ENCODE results near the gene CORO2B. TPM values are rescaled to one million over a fixed set of nuclear protein-coding genes. Genes with fewer than 3 reads are reported as not detected.

The CORO2B gene
- total RNA-seq, 4 donors from 2014 or later, result 1.3 to 3.3 (median 2.3) TPM

DNA sequence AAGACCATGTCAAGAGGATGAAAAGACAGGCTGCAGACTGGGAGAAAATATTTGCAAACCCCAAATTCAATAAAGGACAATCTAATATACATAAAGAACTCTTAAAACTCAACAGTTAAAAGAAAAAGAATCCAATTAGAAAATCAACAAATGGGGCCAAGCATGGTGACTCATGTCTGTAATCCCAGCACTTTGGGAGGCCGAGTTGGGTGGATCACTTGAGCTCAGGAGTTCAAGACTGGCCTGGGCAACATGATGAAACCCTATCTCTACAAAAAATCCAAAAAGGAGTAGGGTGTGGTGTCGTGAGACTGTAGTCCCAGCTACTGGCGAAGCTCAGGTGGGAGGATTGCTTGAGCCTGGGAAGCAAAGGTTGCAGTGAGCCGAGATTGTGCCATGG, 184.3 kb downstream of the CORO2B start:
- no peaks in the 10 kb centered on the region for H3K9me3 ChIP-seq
- TF ChIP-seq POLR2A (IDR thresholded peaks at IDR 0.05) (no peak), EP300 (IDR thresholded peaks at IDR 0.05) (no peak), POLR2AphosphoS5 (IDR thresholded peaks at IDR 0.05) (no peak)
- TF ChIP-seq, protein P1, sequence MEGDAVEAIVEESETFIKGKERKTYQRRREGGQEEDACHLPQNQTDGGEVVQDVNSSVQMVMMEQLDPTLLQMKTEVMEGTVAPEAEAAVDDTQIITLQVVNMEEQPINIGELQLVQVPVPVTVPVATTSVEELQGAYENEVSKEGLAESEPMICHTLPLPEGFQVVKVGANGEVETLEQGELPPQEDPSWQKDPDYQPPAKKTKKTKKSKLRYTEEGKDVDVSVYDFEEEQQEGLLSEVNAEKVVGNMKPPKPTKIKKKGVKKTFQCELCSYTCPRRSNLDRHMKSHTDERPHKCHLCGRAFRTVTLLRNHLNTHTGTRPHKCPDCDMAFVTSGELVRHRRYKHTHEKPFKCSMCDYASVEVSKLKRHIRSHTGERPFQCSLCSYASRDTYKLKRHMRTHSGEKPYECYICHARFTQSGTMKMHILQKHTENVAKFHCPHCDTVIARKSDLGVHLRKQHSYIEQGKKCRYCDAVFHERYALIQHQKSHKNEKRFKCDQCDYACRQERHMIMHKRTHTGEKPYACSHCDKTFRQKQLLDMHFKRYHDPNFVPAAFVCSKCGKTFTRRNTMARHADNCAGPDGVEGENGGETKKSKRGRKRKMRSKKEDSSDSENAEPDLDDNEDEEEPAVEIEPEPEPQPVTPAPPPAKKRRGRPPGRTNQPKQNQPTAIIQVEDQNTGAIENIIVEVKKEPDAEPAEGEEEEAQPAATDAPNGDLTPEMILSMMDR (IDR thresholded peaks at IDR 0.05), result no peak
- H3K36me3 ChIP-seq, result no peaks in the 10 kb centered on the region
- H3K4me3 ChIP-seq, result no peak overlapping the region
- no peak for DNase-seq (ENCODE audit: low spot score in 2 of 2)
- no peaks in the 10 kb centered on the region for H3K4me1 ChIP-seq
- 55% methylated on average over 4 of the region's 4 CpGs for WGBS
- no peak overlapping the region for H3K27ac ChIP-seq
- H3K27me3 ChIP-seq, result no peaks in the 10 kb centered on the region

DNA sequence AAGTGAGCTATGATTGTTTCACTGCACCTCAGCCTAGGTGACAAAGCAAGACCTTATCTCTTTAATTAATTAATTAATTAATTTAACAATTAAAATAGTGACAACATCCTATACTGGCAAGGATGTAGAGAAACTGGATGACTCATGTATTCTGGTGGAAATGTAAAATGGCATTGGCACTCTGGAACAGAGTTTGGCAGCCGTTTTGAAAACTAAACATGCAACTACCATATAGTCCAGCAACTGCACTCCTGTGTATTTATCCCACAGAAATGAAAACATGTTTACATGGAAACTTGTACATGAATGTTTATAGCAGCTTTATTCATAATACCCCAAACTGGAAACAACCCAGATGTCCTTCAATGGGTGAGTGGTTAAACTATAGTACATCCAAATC, 185.3 kb downstream of the CORO2B start:
- Histone ChIP-seq H3K27ac (no peak overlapping the region), H3K36me3 (no peaks in the 10 kb centered on the region), H3K27me3 (no peaks in the 10 kb centered on the region), H3K9me3 (no peaks in the 10 kb centered on the region), H3K4me3 (no peak overlapping the region), H3K4me1 (no peaks in the 10 kb centered on the region)
- 52% methylated on average over 1 of the region's 1 CpG for WGBS
- DNase-seq (ENCODE audit: low spot score in 2 of 2), result no peak
- no peak for TF ChIP-seq POLR2AphosphoS5 (IDR thresholded peaks at IDR 0.05)
- no peak for TF ChIP-seq POLR2A (IDR thresholded peaks at IDR 0.05)
- TF ChIP-seq EP300 (IDR thresholded peaks at IDR 0.05), result no peak
- TF ChIP-seq, protein P1 (IDR thresholded peaks at IDR 0.05), result no peak

DNA sequence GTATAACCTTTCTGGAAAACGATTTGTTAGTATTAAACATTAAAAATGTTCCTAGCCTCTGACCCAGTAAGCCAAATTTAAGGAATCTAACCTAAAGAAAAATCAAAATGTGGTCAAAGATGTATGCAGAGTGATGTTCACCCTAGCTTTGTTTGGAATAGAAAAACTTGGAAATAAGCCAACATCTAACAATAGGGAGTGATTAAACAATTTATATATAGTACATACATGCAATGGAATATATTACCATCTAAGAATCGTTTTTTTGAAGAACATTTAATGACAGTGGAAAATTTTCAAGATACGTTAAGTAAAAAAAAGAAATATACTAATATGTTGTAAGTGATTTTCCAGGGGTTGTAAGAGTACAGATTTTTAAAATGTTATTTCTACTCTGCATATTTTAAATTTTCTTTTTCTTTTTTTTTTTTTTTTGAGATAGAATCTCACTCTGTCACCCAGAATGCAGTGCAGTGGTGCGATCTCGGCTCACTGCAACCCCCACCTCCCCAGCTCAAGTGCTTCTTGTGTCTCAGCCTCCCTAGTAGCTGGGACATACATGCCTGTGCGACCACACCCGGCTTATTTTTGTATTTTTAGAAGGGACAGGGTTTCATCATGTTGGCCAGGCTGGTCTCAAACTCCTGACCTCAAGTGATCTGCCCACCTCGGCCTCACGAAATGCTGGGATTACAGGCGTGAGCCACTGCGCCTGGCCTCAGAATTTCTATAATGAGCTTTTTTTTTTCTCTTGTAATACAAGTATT, 187.0 kb downstream of the CORO2B start:
- Histone ChIP-seq H3K9me3 (no peaks in the 10 kb centered on the region), H3K4me1 (no peaks in the 10 kb centered on the region), H3K36me3 (no peaks in the 10 kb centered on the region), H3K4me3 (no peak overlapping the region), H3K27me3 (no peaks in the 10 kb centered on the region), H3K27ac (no peak overlapping the region)
- no peak for DNase-seq (ENCODE audit: low spot score in 2 of 2)
- 69% methylated on average over 11 of the region's 11 CpGs for WGBS
- TF ChIP-seq EP300 (IDR thresholded peaks at IDR 0.05), result no peak
- TF ChIP-seq POLR2A (IDR thresholded peaks at IDR 0.05), result no peak
- TF ChIP-seq, protein P1 (IDR thresholded peaks at IDR 0.05), result no peak
- TF ChIP-seq POLR2AphosphoS5 (IDR thresholded peaks at IDR 0.05), result no peak

DNA sequence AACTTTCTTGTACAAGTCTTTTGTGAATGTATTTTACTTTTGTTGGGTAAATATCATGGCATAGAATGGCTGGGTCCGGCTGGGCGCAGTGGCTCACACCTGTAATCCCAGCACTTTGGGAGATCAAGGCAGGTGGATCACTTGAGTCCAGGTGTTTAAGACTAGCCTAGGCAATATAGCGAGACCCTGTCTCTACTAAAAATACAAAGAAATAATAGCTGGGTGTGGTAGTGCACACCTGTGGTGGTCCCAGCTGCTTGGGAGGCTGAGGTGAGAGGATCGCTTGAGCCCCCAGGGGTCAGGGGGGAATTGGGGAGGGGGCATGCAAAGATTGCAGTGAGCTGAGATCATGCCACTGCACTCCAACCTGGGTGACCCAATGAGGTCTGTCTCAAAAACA, 189.0 kb downstream of the CORO2B start:
- whole genome bisulfite sequencing, result 70% methylated on average over 4 of the region's 4 CpGs
- TF ChIP-seq EP300 (IDR thresholded peaks at IDR 0.05), result no peak
- no peaks in the 10 kb centered on the region for H3K36me3 ChIP-seq
- H3K4me1 ChIP-seq, result no peaks in the 10 kb centered on the region
- no peak overlapping the region for H3K4me3 ChIP-seq
- H3K27me3 ChIP-seq, result no peaks in the 10 kb centered on the region
- DNase-seq (ENCODE audit: low spot score in 2 of 2), result no peak
- no peak overlapping the region for H3K27ac ChIP-seq
- H3K9me3 ChIP-seq, result no peaks in the 10 kb centered on the region

DNA sequence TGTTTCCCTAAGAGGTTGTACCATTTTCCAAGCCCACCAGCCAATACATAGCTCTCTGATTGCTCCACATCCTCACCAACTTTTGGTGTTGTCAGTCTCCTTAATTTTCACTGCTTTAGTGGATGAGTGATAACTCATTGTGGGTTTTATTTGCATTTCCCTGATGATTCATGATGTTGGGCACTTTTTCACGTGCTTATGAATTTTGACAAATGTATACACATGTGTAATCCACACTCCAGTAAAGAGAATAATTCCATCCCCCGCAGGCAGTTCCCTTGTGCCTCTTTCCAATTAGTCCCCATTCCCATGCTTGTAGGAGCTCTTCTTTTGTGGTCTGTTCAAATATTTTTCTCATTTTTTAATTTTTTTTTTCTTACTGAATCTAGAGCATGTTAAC, 189.5 kb downstream of the CORO2B start:
- Histone ChIP-seq H3K9me3 (no peaks in the 10 kb centered on the region), H3K4me3 (no peak overlapping the region), H3K36me3 (no peaks in the 10 kb centered on the region), H3K27ac (no peak overlapping the region), H3K4me1 (no peaks in the 10 kb centered on the region), H3K27me3 (no peaks in the 10 kb centered on the region)
- WGBS, result 30% methylated on average over 2 of the region's 2 CpGs
- TF ChIP-seq, protein P1 (IDR thresholded peaks at IDR 0.05), result no peak
- TF ChIP-seq EP300 (IDR thresholded peaks at IDR 0.05) (no peak), POLR2A (IDR thresholded peaks at IDR 0.05) (no peak), POLR2AphosphoS5 (IDR thresholded peaks at IDR 0.05) (no peak)
- DNase-seq (ENCODE audit: low spot score in 2 of 2), result no peak
